GM18951 (cell line): ENCODE results near the gene DAB1.

Source experiments
- POLR2A ChIP-seq: IDR thresholded peaks from 4 replicates; pipeline ENCODE4 v1.6.1; 2011; ENCODE audit warnings: mild to moderate bottlenecking; ENCODE audit not compliant: insufficient read length, insufficient read depth; ENCODE audit errors: extremely low read depth
- in situ Hi-C: fragments of 300-500 bp; cut with MboI; formaldehyde crosslinking; loops from one replicate; pipeline ENCODE4 v1.12.0; 2022; ENCODE audit warnings: low sequenced_read_pairs, mixed read lengths, inconsistent platforms; ENCODE audit not compliant: unreplicated experiment

Gene DAB1

GRCh38 chr1:56975446-56975845 lies 448.4 kb downstream of the DAB1 start:
- TF ChIP-seq POLR2A, result no peak
- in situ Hi-C loops, result no loop called here

DNA sequence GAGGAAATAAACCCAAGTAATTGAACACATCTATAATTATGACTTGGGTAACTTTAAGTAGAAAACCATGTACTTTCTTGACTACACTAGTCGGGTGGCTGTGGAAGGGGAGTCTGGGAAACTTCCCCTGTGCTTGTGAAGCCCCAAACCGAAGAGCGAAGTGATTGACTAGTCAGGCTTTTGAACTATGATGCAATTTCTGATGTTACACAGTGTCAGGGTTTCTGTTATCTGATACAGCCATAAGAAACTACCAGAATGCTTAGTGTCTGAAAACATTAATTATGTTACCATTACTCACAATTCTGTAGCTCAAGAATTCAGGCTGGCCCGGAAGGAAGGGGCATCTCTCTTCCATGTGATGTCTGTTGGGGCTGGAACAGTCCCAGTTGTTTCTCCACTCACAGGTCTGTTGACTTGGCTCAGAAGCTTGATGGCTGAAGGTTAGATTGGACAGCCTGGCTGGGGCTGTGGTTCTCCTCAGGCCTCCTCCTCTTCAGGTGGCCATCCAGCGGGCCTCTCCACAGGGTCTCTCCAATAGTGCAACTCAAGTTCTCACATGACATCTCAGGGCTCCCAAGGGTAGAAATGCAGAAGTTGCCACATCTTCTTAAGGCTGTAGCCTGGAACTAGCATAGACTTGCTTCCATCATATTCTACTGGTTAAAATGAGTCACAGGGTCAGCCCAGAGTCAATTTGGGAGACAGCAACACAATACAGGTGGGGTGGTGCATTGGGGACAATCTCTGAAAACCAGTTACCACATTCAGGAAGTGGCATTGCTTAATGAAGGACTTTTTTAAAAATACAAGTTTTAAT lies 449.7 kb downstream of the DAB1 start:
- in situ Hi-C loops, result no loop called here
- TF ChIP-seq POLR2A, result no peak

- TF ChIP-seq POLR2A, result no peak
- in situ Hi-C loops, result no loop called here
These were observed 450.9 kb downstream of the DAB1 start for GRCh38 chr1:56972976-56973375.

DNA sequence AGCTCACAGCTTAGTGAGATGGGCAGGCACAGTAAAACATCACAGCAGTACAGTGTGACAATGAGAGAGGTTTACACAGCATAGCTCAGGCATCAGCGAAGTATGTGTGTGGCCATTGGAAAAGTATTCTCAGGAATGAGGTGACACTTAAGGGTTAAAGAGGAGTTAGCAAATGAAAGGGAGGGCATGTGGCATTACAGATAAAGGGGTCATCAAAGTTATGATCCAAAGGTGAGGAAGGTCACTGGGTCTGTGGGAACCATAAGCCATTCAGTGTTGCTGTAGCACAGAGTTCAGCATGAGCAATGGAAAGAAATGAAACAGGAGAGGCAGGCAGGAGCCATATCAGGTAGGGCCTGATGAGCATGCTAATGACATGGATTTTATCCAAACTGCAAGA lies 453.6 kb downstream of the DAB1 start:
- no peak for TF ChIP-seq POLR2A
- in situ Hi-C loops, result no loop called here

DNA sequence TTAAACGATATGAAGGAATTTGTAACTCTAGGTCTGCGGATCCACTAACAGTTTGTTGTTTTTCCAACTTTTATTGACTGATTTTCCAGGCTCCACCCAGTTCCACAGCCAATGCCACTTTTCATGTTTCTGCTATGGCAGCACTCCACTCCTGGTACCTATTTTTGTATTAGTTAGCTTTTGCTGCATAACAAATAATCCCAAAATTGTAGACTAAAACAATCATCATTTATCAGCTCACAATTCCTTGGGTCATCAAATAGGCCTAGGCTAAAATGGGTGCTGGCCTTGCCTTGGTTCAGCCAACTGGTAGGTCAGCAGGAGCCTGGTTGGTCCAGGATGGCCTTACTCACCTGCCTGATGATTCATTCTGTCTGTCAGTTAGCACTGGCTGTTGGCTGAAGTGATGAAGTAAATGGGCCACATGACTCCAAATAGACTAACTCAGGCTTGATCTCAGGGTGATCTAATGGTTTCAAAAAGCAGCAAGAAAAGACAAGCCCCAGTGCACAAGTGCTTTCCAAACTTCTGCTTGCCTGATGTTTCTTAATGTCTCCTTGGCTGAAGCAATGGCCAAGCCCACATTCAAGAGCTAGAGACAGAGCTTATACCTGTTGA lies 454.9 kb downstream of the DAB1 start:
- in situ Hi-C loops, result no loop called here
- no peak for TF ChIP-seq POLR2A

GRCh38 chr1:56967900-56968832 lies 455.7 kb downstream of the DAB1 start:
- in situ Hi-C loops, result no loop called here

DNA sequence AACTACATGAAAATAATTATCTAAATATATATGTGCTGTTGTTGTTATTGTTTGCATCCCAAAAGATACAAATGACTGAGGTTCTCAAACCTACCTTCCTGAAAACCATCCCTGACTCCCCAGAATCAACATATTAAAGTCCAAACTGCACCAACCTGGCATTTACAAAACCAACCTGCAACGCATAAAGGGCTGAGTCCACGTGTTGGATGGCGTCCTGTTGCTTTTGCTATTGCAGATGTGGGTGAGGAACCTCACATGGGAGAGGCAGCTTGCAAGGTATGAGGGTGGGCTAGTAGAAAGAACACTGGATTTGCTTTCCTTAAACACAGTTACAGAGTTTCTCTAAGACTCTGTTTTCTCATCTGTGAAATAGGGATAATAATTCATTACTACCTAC lies 456.5 kb downstream of the DAB1 start:
- no peak for TF ChIP-seq POLR2A
- in situ Hi-C loops, result no loop called here

More at GRCh38 chr1:56967900-56968832, 455.7 kb downstream of the DAB1 start:
- no peak for TF ChIP-seq POLR2A

DNA sequence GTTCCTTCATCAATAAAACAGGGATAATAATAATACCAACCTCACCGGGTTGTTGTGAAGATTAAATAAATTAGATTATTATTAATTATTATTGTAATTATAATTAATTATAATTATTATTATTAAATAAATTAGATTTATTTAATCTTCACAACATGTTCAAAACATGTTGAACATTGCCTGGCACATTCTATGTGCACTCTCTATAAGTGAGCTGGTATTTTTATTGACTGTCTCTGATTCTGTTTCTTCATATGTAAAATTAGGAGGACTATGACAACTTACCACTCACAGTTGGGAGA lies 457.2 kb downstream of the DAB1 start:
- TF ChIP-seq POLR2A, result no peak
- in situ Hi-C loops, result no loop called here

GRCh38 chr1:56965916-56966697 lies 457.8 kb downstream of the DAB1 start, which contains the start of gene C8B:
C8B (minus strand) TSS chr1:56966015; CDS start chr1:56965948, 67 bp downstream.
- TF ChIP-seq POLR2A, result no peak
- in situ Hi-C loops, result no loop called here

GRCh38 chr1:56965191-56965590 lies 458.7 kb downstream of the DAB1 start:
- TF ChIP-seq POLR2A, result no peak
- in situ Hi-C loops, result no loop called here

DNA sequence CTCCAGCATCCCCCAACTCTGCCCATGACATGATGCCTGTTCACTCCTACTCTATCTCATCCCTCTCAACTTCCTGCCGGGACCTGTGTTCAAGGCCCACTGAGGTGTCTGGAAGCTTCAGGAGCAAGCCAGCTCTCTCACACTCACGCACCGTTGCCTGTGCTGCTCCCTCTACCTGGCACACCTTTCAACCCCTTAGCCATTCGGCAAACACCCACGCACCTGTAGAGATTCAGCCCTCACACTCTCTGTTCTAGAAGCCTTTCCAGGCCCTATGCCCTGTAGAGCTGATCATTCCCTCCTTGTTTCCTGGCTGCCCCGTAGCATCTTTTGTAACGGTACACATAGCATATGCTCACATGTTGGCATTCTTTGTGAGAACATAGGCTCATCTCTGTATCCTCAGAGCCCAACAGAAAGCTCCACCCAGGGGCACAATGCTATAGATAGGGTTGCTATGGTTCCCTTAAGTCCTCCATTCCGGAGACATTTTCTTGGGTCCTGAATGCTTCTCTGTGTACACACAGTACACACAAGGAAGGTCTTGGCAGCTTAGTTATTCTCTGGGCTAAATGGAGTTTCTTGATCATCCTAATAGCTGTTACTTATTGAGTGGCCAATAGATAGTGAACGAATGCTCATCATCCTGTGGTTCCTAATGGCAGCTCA lies 459.4 kb downstream of the DAB1 start:
- in situ Hi-C loops, result no loop called here
- TF ChIP-seq POLR2A, result no peak

DNA sequence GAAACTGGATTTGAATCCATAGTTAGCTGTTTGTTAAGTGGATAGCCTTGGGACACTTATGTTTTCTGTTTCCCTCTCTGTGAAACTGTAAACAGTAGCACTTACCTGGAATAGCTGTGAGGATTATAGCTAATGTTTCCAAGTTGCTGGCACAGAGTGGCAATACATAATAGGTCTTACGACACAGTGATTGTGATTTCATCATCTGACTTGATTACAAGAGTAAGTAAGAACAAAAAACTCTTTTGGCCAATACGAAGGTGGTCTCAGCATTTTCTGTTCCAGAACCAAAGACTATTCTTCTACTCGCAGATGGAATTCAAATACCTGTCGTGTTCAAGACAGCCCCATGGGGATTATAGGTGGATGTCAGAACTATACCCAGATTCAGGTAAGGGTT lies 460.2 kb downstream of the DAB1 start:
- in situ Hi-C loops, result no loop called here
- TF ChIP-seq POLR2A, result no peak
